Measurements from ENCODE around the gene RDH12. TPM values are rescaled to one million over a fixed set of nuclear protein-coding genes. Genes with fewer than 3 reads are reported as not detected.
"Not testable (repeated sequence)": the region's sequence is repeated elsewhere in the genome, so short reads cannot be mapped to it uniquely, and the experiment has no call there.

The RDH12 gene
- total RNA-seq, 2 donors from 2014 or later: 0.13 to 0.18 TPM

- H3K27ac Mint-ChIP-seq: no peak overlapping the region
- Histone ChIP-seq H3K9ac (ENCODE audit: extremely low read depth, low read length, poor library complexity, severe bottlenecking) (no peak overlapping the region), H3K4me3 (ENCODE audit: low read length) (no peak overlapping the region), H3K27me3 (ENCODE audit: control insufficient read depth, insufficient read depth, low read length, poor library complexity, severe bottlenecking) (no peaks in the 10 kb centered on the region), H3K9me3 (ENCODE audit: control insufficient read depth, low read length) (peaks cover 24% of the 10 kb centered on the region), H3K27ac (ENCODE audit: low read depth, low read length) (no peak overlapping the region), H3K36me3 (ENCODE audit: control insufficient read depth, insufficient read depth, low read length) (no peaks in the 10 kb centered on the region), H3K4me1 (ENCODE audit: control insufficient read depth, insufficient read depth, low read length) (no peaks in the 10 kb centered on the region)
- H3K4me1 Mint-ChIP-seq: peaks cover 6% of the 10 kb centered on the region
- WGBS, 2 experiments (ENCODE audit: insufficient coverage in 1 of 2, insufficient read length in 1 of 2): 0 to 6% methylated on average over 2 to 3 of the region's 3 CpGs
- peak; percentile 58 for DNase-seq
- H3K27me3 Mint-ChIP-seq (ENCODE audit: insufficient read depth): no peaks in the 10 kb centered on the region
- H3K9me3 Mint-ChIP-seq: peaks cover 22% of the 10 kb centered on the region
- no peak overlapping the region for H3K4me3 Mint-ChIP-seq
- peak; percentile 83 for TF ChIP-seq CTCF (conservative IDR thresholded peaks at IDR 0.05)
- no peaks in the 10 kb centered on the region for H3K36me3 Mint-ChIP-seq (ENCODE audit: low read depth)
Observed at GRCh38 chr14:67704484-67705089, 2.9 kb downstream of the RDH12 start.

GRCh38 chr14:67705211-67705610 is 3.5 kb downstream of the RDH12 start:
- H3K4me1 Mint-ChIP-seq: peaks cover 6% of the 10 kb centered on the region
- H3K36me3 ChIP-seq (ENCODE audit: control insufficient read depth, insufficient read depth, low read length): no peaks in the 10 kb centered on the region
- no peaks in the 10 kb centered on the region for H3K36me3 Mint-ChIP-seq (ENCODE audit: low read depth)
- peaks cover 30% of the 10 kb centered on the region for H3K9me3 ChIP-seq (ENCODE audit: control insufficient read depth, low read length)
- H3K27me3 Mint-ChIP-seq (ENCODE audit: insufficient read depth): no peaks in the 10 kb centered on the region
- H3K4me3 Mint-ChIP-seq: no peak overlapping the region
- no peak overlapping the region for H3K27ac ChIP-seq (ENCODE audit: low read depth, low read length)
- no peak overlapping the region for H3K4me3 ChIP-seq (ENCODE audit: low read length)
- no peaks in the 10 kb centered on the region for H3K27me3 ChIP-seq (ENCODE audit: control insufficient read depth, insufficient read depth, low read length, poor library complexity, severe bottlenecking)
- no peaks in the 10 kb centered on the region for H3K4me1 ChIP-seq (ENCODE audit: control insufficient read depth, insufficient read depth, low read length)
- no peak for TF ChIP-seq CTCF (conservative IDR thresholded peaks at IDR 0.05)
- H3K9me3 Mint-ChIP-seq: peaks cover 28% of the 10 kb centered on the region
- H3K9ac ChIP-seq (ENCODE audit: extremely low read depth, low read length, poor library complexity, severe bottlenecking): no peak overlapping the region
- 84 to 89% methylated on average over 3 of the region's 3 CpGs for WGBS, 2 experiments (ENCODE audit: insufficient coverage in 1 of 2, insufficient read length in 1 of 2)
- DNase-seq: no peak
- H3K27ac Mint-ChIP-seq: no peak overlapping the region

GRCh38 chr14:67709346-67709745 is 7.7 kb downstream of the RDH12 start:
- H3K27me3 Mint-ChIP-seq (ENCODE audit: insufficient read depth); H3K27ac Mint-ChIP-seq; H3K4me3 Mint-ChIP-seq; DNase-seq; H3K27me3 ChIP-seq (ENCODE audit: control insufficient read depth, insufficient read depth, low read length, poor library complexity, severe bottlenecking); H3K27ac ChIP-seq (ENCODE audit: low read depth, low read length); H3K4me1 Mint-ChIP-seq; H3K9ac ChIP-seq (ENCODE audit: extremely low read depth, low read length, poor library complexity, severe bottlenecking); H3K4me1 ChIP-seq (ENCODE audit: control insufficient read depth, insufficient read depth, low read length); H3K36me3 Mint-ChIP-seq (ENCODE audit: low read depth); H3K36me3 ChIP-seq (ENCODE audit: control insufficient read depth, insufficient read depth, low read length): not testable (repeated sequence)
- Histone ChIP-seq H3K4me3 (ENCODE audit: low read length) (peak overlapping the region; percentile 6), H3K9me3 (ENCODE audit: control insufficient read depth, low read length) (peaks cover 50% of the 10 kb centered on the region)
- peaks cover 52% of the 10 kb centered on the region for H3K9me3 Mint-ChIP-seq

GRCh38 chr14:67709796-67710195 is 8.1 kb downstream of the RDH12 start:
- H3K9me3 ChIP-seq (ENCODE audit: control insufficient read depth, low read length): peaks cover 50% of the 10 kb centered on the region
- peak overlapping the region; percentile 6 for H3K4me3 ChIP-seq (ENCODE audit: low read length)
- DNase-seq; H3K27me3 ChIP-seq (ENCODE audit: control insufficient read depth, insufficient read depth, low read length, poor library complexity, severe bottlenecking); H3K27me3 Mint-ChIP-seq (ENCODE audit: insufficient read depth); H3K9ac ChIP-seq (ENCODE audit: extremely low read depth, low read length, poor library complexity, severe bottlenecking); H3K27ac ChIP-seq (ENCODE audit: low read depth, low read length); H3K4me1 Mint-ChIP-seq; H3K27ac Mint-ChIP-seq; H3K4me1 ChIP-seq (ENCODE audit: control insufficient read depth, insufficient read depth, low read length); H3K36me3 Mint-ChIP-seq (ENCODE audit: low read depth); H3K36me3 ChIP-seq (ENCODE audit: control insufficient read depth, insufficient read depth, low read length); H3K4me3 Mint-ChIP-seq: not testable (repeated sequence)
- H3K9me3 Mint-ChIP-seq: peaks cover 52% of the 10 kb centered on the region
- WGBS, 2 experiments (ENCODE audit: insufficient coverage in 1 of 2, insufficient read length in 1 of 2): 81 to 88% methylated on average over 1 of the region's 1 CpG

Measured in endodermal cell (in vitro differentiated cells).